Lung (tissue), 12 donors: ENCODE measurements around the gene ABHD4. TPM values are rescaled to one million over a fixed set of nuclear protein-coding genes. Genes with fewer than 3 reads are reported as not detected.

ENCODE experiments used
- ATAC-seq: fragments of 200-7000 bp; cut with Tn5 transposase; one replicate; pipeline ENCODE4 v1.9.1; 2020; ENCODE audit warnings: moderate number of reproducible peaks; ENCODE audit not compliant: insufficient read depth, low FRiP score
- DNase-seq, 3 donors: peaks; one replicate each; pipeline ENCODE4 v3.0.0-alpha.2; 2013 to 2017
- H3K27ac ChIP-seq, 2 donors: one replicate each; pipeline ENCODE4 v1.5.1; 2013; ENCODE audit warnings: mild to moderate bottlenecking in 2 of 2, moderate library complexity in 2 of 2, control low read depth in 1 of 2, inconsistent platforms in 1 of 2, low read depth in 1 of 2, low read length in 1 of 2
- H3K27me3 ChIP-seq, 3 donors: one replicate each; pipeline ENCODE4 v1.5.1; 2013; ENCODE audit warnings: low read length in 2 of 3; ENCODE audit not compliant: control insufficient read depth in 3 of 3, insufficient read depth in 3 of 3
- H3K36me3 ChIP-seq, 4 donors: one replicate each; pipeline ENCODE4 v1.5.1; 2013; ENCODE audit warnings: low read length in 4 of 4, mild to moderate bottlenecking in 1 of 4, moderate library complexity in 1 of 4; ENCODE audit not compliant: control insufficient read depth in 4 of 4, insufficient read depth in 4 of 4
- H3K4me1 ChIP-seq, 5 donors: one replicate each; pipeline ENCODE4 v1.5.1; 2013; ENCODE audit warnings: low read length in 5 of 5, mild to moderate bottlenecking in 2 of 5, moderate library complexity in 1 of 5; ENCODE audit not compliant: control insufficient read depth in 5 of 5, insufficient read depth in 5 of 5
- H3K4me3 ChIP-seq: one replicate; pipeline ENCODE4 v1.5.1; 2013; ENCODE audit warnings: mild to moderate bottlenecking, control low read depth, moderate library complexity
- H3K9ac ChIP-seq, 2 donors: one replicate each; pipeline ENCODE4 v1.5.1; 2013; ENCODE audit warnings: low read length in 2 of 2, control low read depth in 1 of 2; ENCODE audit not compliant: insufficient read depth in 1 of 2
- H3K9me3 ChIP-seq, 4 donors: one replicate each; pipeline ENCODE4 v1.5.1; 2013; ENCODE audit warnings: low read length in 3 of 4, mild to moderate bottlenecking in 1 of 4, moderate library complexity in 1 of 4; ENCODE audit not compliant: control insufficient read depth in 4 of 4, insufficient read depth in 3 of 4
- CTCF ChIP-seq: IDR thresholded peaks from 2 replicates; pipeline ENCODE4 v1.5.1; 2012; ENCODE audit warnings: mild to moderate bottlenecking; ENCODE audit errors: control extremely low read depth, extremely low read depth
- whole genome bisulfite sequencing, 2 donors: extraction: QIAGEN DNeasy Blood & Tissue Kit; methylation state at CpG; one replicate each; pipeline ENCODE4 v1.1.7; 2013; 5-methylcytosine and 5-hydroxymethylcytosine counted together
- polyA plus RNA-seq, 2 donors: library from polyadenylated mRNA; stranded (reverse); fragments of 200-250 nt; gene quantifications; one replicate each; pipeline ENCODE4 v1.2.1, GENCODE V29; 2013
- total RNA-seq, 2 donors: library from RNA; depleted of rRNA in 1 of 2; stranded (reverse); fragments of >200 nt in 1 of 2; gene quantifications; one replicate each; pipeline ENCODE4 v1.2.1, GENCODE V29; 2014 to 2021
- donor health status: control.
- donor health status: control.
- donor health status: Bipolar disorder and iron deficiency.
- donor health status: healthy.
- donor health status: DM: yes; HTN: yes; CAD: no.

Gene ABHD4
- total and polyA plus RNA-seq, 4 donors: 14.9 to 34.0 (median 23.9) TPM

- ATAC-seq (no peak), DNase-seq (no peak)
- 95 to 98% methylated on average over 6 of the region's 6 CpGs for WGBS, 2 donors
- Histone ChIP-seq H3K4me1 (peaks cover 0 to 2% (median 0%) of the 10 kb centered on the region in 5 donors), H3K36me3 (peaks cover 29 to 65% (median 57%) of the 10 kb centered on the region in 4 donors), H3K4me3 (no peak overlapping the region), H3K27me3 (no peaks in the 10 kb centered on the region), H3K9ac (no peak overlapping the region), H3K9me3 (no peaks in the 10 kb centered on the region), H3K27ac (no peak overlapping the region)
- no peak for TF ChIP-seq CTCF
These were observed 8.3 kb downstream of the ABHD4 start for GRCh38 chr14:22606380-22606779.

- ATAC-seq (no peak), DNase-seq (no peak)
- no peak for TF ChIP-seq CTCF
- no peak overlapping the region for H3K9ac ChIP-seq
- no peaks in the 10 kb centered on the region for H3K27me3 ChIP-seq
- no peaks in the 10 kb centered on the region for H3K9me3 ChIP-seq
- H3K36me3 ChIP-seq: peaks cover 25 to 61% (median 50%) of the 10 kb centered on the region in 4 donors
- WGBS, 2 donors: 84 to 92% methylated on average over 3 of the region's 3 CpGs
- H3K4me1 ChIP-seq: no peaks in the 10 kb centered on the region
- H3K4me3 ChIP-seq: no peak overlapping the region
- no peak overlapping the region for H3K27ac ChIP-seq
These were observed 9.2 kb downstream of the ABHD4 start for GRCh38 chr14:22607291-22607690.

- H3K27ac ChIP-seq: no peak overlapping the region
- DNase-seq (no peak), ATAC-seq (no peak)
- H3K36me3 ChIP-seq: peaks cover 11 to 38% (median 28%) of the 10 kb centered on the region in 4 donors
- no peak for TF ChIP-seq CTCF
- no peak overlapping the region for H3K4me3 ChIP-seq
- H3K9me3 ChIP-seq: no peaks in the 10 kb centered on the region
- 77 to 80% methylated on average over 2 of the region's 2 CpGs for WGBS, 2 donors
- H3K4me1 ChIP-seq: peaks cover 0 to 8% (median 4%) of the 10 kb centered on the region in 5 donors
- H3K9ac ChIP-seq: no peak overlapping the region
- H3K27me3 ChIP-seq: no peaks in the 10 kb centered on the region
These were observed 12.8 kb downstream of the ABHD4 start for GRCh38 chr14:22610931-22611330.

GRCh38 chr14:22613106-22613695 is 15.1 kb downstream of the ABHD4 start:
- Histone ChIP-seq H3K9ac (no peak overlapping the region), H3K36me3 (peaks cover 0 to 28% (median 18%) of the 10 kb centered on the region in 4 donors), H3K4me1 (peaks cover 0 to 8% (median 4%) of the 10 kb centered on the region in 5 donors), H3K27me3 (no peaks in the 10 kb centered on the region), H3K27ac (peak overlapping the region in 1 of 2 donors; percentile 60), H3K9me3 (no peaks in the 10 kb centered on the region), H3K4me3 (no peak overlapping the region)
- DNase-seq (no peak), ATAC-seq (no peak)
- no peak for TF ChIP-seq CTCF
- WGBS, 2 donors: 48 to 69% methylated on average over 2 of the region's 2 CpGs
